GM12874 (cell line): ENCODE results near the gene NAPEPLD.

Experiments
- TF ChIP-seq, protein P1 (sequence below): IDR thresholded peaks from 2 replicates; pipeline ENCODE4 v1.5.1; 2011; ENCODE audit warnings: low read depth, mild to moderate bottlenecking, control low read depth, low read length, moderate library complexity; ENCODE audit not compliant: insufficient read depth

Gene NAPEPLD

DNA sequence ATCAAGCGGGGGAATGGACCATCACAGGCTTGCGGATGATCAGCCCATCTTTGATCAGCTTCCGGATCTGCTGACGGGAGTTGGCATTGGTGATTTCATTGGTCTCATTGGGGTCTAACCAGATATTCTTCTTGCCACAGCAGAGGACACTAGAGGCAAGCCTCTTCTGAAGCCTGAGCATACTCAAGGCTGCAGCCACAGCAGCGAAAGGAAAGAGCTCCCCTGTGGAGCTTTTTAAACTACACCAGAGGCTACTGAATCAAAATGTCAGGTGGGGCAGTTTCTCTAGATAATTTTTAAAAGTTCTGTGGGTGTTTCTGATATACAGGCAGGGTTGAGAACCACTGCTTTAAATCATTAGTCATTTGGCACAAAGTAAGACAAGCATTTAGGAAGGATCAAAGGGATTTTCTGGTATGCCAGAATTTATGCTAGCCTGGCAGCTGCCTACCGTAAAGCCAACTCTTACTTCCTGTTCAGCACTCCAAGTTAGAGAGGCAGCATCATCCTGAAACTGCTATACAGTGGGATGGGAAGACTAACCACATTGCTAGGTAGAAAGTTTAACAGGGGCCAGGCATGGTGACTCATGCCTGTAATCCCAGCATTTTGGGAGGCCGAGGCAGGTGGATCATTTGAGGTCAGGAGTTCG is 7.0 kb downstream of the NAPEPLD start:
- TF ChIP-seq, protein P1, sequence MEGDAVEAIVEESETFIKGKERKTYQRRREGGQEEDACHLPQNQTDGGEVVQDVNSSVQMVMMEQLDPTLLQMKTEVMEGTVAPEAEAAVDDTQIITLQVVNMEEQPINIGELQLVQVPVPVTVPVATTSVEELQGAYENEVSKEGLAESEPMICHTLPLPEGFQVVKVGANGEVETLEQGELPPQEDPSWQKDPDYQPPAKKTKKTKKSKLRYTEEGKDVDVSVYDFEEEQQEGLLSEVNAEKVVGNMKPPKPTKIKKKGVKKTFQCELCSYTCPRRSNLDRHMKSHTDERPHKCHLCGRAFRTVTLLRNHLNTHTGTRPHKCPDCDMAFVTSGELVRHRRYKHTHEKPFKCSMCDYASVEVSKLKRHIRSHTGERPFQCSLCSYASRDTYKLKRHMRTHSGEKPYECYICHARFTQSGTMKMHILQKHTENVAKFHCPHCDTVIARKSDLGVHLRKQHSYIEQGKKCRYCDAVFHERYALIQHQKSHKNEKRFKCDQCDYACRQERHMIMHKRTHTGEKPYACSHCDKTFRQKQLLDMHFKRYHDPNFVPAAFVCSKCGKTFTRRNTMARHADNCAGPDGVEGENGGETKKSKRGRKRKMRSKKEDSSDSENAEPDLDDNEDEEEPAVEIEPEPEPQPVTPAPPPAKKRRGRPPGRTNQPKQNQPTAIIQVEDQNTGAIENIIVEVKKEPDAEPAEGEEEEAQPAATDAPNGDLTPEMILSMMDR: no peak

DNA sequence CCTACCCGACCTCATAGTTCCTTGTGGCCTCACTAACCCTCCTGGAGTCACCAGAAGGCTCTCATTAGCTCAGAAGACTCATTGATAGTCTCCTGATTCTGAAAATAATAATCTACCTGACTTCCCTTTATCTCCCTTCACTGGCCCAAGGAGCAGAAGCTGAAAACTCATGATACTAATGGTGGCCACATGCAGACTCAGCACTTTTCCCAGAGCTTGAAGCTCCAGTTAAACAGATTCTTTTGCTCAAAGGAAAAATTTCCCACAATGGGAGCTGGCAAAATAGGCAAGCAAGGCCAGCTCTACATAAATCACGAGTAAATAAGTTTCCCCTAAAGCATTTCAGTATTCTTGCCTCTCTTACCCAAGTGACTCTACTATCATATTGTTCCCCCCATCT is 8.2 kb downstream of the NAPEPLD start:
- TF ChIP-seq, protein P1: no peak

DNA sequence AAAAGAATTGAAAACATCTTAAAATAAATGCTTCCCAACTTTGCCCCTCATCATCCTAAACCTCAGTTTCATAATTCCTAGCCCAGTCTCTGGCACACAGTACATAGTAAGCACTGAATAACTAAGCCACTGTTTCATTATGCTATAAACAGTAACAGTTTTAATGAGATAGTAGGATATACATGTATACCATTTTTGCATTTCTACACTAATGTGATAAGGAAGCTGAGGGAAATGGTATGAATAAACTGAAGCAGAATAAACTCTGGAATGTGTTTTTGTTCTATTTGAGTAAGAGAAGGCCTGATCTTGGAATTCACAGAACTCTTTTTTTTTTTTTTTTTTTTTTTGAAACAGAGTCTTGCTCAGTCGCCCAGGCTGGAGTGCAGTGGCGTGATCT is 8.8 kb downstream of the NAPEPLD start:
- TF ChIP-seq, protein P1: no peak

DNA sequence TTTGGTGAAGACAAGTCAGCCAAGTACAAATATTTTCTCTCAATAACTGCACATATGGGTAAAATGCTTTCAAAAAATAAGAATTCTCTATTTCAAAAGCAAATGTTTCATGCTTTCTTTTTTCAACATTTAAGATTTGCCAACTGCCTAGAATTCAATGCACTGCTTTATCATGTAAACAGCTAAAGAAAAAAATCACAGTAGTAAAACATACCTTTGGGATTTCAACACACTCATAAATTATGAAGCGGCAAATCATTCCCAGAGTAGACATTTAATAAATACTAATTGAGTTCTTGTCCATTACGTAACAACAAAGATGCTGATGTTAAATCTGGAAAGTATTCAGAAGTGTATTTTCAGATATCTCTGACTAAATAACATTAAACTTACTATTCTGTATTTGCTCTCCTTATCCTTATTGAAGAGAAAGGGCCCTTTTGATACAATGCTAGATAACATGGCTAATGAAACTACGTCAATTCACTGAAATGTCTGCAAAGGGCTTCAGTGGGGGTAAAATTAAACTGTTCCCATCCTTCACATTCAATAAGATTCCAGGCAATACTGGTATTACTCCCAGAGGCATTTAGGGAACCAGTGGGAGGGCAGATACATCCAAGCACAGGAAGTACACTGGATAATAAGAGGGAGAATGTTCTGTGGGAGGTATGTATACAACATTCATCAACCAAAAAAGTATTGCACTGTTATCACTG is 13.9 kb downstream of the NAPEPLD start:
- TF ChIP-seq, protein P1: no peak

DNA sequence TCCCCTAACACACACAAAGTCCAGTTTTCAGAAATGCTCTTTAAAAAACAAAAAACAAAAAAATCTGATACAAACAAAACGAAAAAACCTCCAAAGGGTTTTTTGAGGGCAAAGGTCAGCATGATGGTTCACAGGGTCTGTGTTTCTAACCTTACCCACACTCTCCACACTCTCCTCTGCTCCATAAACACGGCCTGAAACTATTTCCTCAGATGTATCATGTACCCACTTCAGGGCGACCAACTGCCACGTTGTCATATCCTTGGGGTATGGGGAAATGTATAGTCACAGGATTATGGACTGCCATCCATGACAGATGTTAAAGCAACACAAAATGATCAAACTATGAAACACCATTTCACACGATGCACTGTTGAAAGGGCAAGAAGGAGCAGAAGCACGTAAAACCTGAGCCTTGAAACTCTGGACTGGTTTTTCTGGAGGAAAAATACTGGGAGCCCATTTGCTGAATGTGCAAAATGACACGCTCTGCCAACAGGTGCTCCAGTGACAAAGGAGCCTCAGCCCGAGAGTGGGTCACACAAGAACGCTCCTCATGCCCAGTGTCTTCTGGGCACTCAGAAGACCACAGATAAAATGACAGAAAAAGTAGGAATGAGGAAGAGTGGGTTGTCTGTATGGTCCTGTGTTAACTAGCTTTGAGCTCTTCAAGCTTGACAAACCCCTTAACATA is 15.8 kb downstream of the NAPEPLD start:
- TF ChIP-seq, protein P1: no peak

DNA sequence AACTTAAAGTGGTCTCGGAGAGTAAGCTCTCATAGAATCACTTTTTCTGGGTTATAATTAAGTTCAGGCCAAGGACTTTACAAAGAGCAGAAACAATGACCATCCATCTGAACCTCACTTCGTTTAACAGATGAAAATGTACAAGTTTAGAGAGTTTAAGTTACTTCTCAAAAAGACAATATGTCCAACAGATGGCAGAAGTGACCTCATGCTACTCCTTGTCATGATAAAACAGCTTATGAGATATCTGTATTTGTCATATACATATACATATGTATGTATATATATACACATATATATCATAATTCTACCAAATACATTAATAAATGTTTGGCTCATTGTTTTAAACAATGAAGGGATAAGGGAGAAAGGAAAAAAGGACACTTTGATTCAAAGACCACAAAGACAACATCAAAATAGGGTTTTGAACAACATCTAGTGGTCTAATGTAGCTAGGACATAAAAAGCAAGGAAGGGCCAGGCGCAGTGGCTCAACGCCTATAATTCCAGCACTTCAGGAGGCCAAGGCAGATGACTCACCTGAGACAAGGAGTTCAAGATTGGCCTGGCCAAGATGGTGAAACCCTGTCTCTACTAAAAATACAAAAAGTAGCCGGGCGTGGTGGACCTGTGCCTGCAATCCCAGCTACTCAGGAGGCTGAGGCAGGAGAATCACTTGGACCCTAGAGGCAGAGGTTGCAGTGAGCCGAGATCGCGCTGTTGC is 17.8 kb downstream of the NAPEPLD start:
- TF ChIP-seq, protein P1: no peak
